ENCODE results near the gene HMCN2. TPM values are rescaled to one million over a fixed set of nuclear protein-coding genes. Genes with fewer than 3 reads are reported as not detected.
A peak's percentile ranks its signal among the peaks of the same experiment; 100 is the strongest.

Gene HMCN2
- total RNA-seq, 4 donors from 2014 or later, result 1.8 to 46.7 (median 24.4) TPM

GRCh38 chr9:130286781-130287428 is 21.3 kb downstream of the HMCN2 start:
- Histone ChIP-seq H3K4me3 (no peak overlapping the region), H3K27ac (peak overlapping the region in 1 of 2 donors; percentile 33), H3K4me1 (peaks cover 7 to 9% of the 10 kb centered on the region in 2 donors), H3K36me3 (no peaks in the 10 kb centered on the region), H3K9me3 (no peaks in the 10 kb centered on the region), H3K27me3 (no peaks in the 10 kb centered on the region)
- intact Hi-C loops (cut with DNase I; ENCODE audit: low total_unique reads), result no loop called here
- no peak for TF ChIP-seq CTCF (IDR thresholded peaks at IDR 0.05)
- TF ChIP-seq POLR2A (IDR thresholded peaks at IDR 0.05), result no peak
- DNase-seq, result no peak

- Histone ChIP-seq H3K4me3 (no peak overlapping the region), H3K9me3 (no peaks in the 10 kb centered on the region), H3K36me3 (no peaks in the 10 kb centered on the region), H3K27ac (peak overlapping the region in 1 of 2 donors; percentile 24), H3K4me1 (peaks cover 7 to 9% of the 10 kb centered on the region in 2 donors), H3K27me3 (no peaks in the 10 kb centered on the region)
- TF ChIP-seq CTCF (IDR thresholded peaks at IDR 0.05) (no peak), POLR2A (IDR thresholded peaks at IDR 0.05) (no peak)
- intact Hi-C loops (cut with DNase I; ENCODE audit: low total_unique reads), result no loop called here
- no peak for DNase-seq
Observed at GRCh38 chr9:130287736-130288135, 22.2 kb downstream of the HMCN2 start.

- Histone ChIP-seq H3K4me1 (peaks cover 7 to 9% of the 10 kb centered on the region in 2 donors), H3K4me3 (no peak overlapping the region), H3K27ac (peak overlapping the region in 1 of 2 donors; percentile 84), H3K9me3 (no peaks in the 10 kb centered on the region), H3K27me3 (no peaks in the 10 kb centered on the region), H3K36me3 (no peaks in the 10 kb centered on the region)
- intact Hi-C loops (cut with DNase I; ENCODE audit: low total_unique reads), result no loop called here
- no peak for TF ChIP-seq CTCF (IDR thresholded peaks at IDR 0.05)
- DNase-seq, result no peak
Observed at GRCh38 chr9:130288393-130288792, 22.8 kb downstream of the HMCN2 start.

GRCh38 chr9:130288926-130289690 is 23.5 kb downstream of the HMCN2 start:
- Histone ChIP-seq H3K36me3 (no peaks in the 10 kb centered on the region), H3K4me1 (peaks cover 7 to 8% of the 10 kb centered on the region in 2 donors), H3K4me3 (no peak overlapping the region), H3K27ac (peak overlapping the region; percentile 75 to 84), H3K9me3 (no peaks in the 10 kb centered on the region), H3K27me3 (no peaks in the 10 kb centered on the region)
- DNase-seq, result peak in 1 of 2 donors; percentile 55
- intact Hi-C loops (cut with DNase I; ENCODE audit: low total_unique reads), result no loop called here
- TF ChIP-seq CTCF (IDR thresholded peaks at IDR 0.05), result no peak
- no peak for TF ChIP-seq POLR2A (IDR thresholded peaks at IDR 0.05)

GRCh38 chr9:130289711-130290241 is 24.2 kb downstream of the HMCN2 start:
- no peak overlapping the region for H3K4me3 ChIP-seq
- no peak for TF ChIP-seq POLR2A (IDR thresholded peaks at IDR 0.05)
- no peak for TF ChIP-seq CTCF (IDR thresholded peaks at IDR 0.05)
- H3K9me3 ChIP-seq, result no peaks in the 10 kb centered on the region
- no peaks in the 10 kb centered on the region for H3K27me3 ChIP-seq
- no peaks in the 10 kb centered on the region for H3K36me3 ChIP-seq
- peak; percentile 40 to 61 for DNase-seq
- intact Hi-C loops (cut with DNase I; ENCODE audit: low total_unique reads), result no loop called here
- H3K27ac ChIP-seq, result peak overlapping the region; percentile 75 to 84
- H3K4me1 ChIP-seq, result peaks cover 3 to 7% of the 10 kb centered on the region in 2 donors

Data from uterus (tissue), 4 donors.